ENCODE data around the gene A3GALT2. TPM values are rescaled to one million over a fixed set of nuclear protein-coding genes. Genes with fewer than 3 reads are reported as not detected.
A peak's percentile ranks its signal among the peaks of the same experiment; 100 is the strongest.

The A3GALT2 gene
- total RNA-seq, 1 donor from 2014 or later = not detected

DNA sequence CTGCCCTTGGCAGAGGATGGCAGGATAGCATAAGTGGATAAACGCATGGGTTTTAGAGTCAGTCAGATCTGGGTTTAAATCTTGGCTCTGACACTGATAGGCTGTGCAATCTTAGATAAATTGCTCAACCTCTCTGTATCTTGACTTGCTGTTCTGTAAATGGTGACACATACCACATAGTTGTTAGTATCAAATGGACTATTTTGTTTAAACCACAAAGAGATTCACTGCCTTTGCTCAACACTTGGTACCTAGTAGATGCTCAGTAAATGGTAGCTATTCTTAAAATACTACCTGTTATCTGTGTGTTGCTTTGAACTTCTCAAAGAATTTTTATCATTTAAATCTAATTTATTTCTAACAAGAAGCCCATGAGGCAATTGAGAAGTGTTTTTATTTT is 39.5 kb upstream of the A3GALT2 start:
- intact Hi-C loops (cut with micrococcal nuclease) = no loop called here
- DNase-seq (ENCODE audit: low spot score) = no peak
- Mint-ChIP-seq H3K27me3 (ENCODE audit: low read depth) (no peaks in the 10 kb centered on the region), H3K27ac (no peak overlapping the region), H3K9me3 (no peaks in the 10 kb centered on the region), H3K4me3 (ENCODE audit: low read depth) (no peak overlapping the region), H3K4me1 (ENCODE audit: low read depth) (peaks cover 5% of the 10 kb centered on the region), H3K36me3 (ENCODE audit: low read depth) (no peaks in the 10 kb centered on the region)

DNA sequence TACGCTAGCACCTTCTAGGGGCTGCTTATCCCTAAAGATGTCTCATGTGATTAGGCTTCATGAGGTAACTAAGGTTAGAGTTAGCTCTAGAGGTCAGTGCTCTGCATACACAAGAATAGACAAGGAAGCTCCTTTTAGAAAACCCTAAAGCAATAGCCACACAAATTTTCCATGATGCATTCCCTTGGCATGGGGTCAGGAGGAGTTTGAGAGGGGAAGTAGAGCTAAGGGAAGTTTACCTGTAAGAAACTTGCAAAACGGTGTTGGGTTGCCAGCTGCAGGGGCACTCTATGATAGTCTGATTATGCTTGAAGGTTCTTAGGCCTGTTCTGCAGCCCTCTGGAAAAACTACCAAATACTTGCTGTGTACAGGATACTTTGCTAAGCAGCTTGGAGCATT is 39.0 kb upstream of the A3GALT2 start:
- intact Hi-C loops (cut with micrococcal nuclease) = no loop called here
- Mint-ChIP-seq H3K27me3 (ENCODE audit: low read depth) (no peaks in the 10 kb centered on the region), H3K4me3 (ENCODE audit: low read depth) (no peak overlapping the region), H3K27ac (no peak overlapping the region), H3K9me3 (no peaks in the 10 kb centered on the region), H3K36me3 (ENCODE audit: low read depth) (no peaks in the 10 kb centered on the region), H3K4me1 (ENCODE audit: low read depth) (peaks cover 5% of the 10 kb centered on the region)
- no peak for DNase-seq (ENCODE audit: low spot score)

DNA sequence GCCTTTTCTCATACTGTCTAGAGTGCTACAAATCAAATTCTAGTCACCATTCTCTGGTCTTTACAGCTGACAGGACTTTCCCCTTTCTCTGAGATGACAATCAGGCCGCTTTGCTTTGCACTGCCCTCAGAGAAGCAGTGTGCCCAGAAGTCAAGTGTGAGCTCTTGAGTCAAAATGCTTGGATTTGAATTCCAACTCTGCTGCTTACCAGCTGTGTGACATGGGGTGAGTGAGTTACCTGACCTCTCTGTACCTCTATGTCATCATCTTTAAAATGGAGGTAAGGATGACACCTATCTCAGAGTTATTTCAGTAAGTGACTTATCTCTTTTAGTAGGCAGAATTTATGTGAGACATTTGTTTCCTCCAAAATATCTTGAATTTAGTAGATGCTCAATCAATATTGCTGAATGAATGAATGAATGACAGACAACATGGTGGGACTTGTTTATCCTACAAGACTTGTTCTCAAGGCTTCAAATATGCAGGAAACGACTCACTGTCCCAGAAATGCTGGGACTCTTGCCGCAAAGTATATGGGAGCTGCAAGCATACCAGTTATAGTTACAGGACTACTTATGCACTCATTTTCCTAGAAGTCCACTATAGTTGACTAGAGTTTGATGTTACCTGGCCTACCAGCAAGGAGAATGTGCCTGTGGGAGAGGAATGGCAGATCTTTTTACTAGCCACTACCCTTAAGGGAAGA is 38.1 kb upstream of the A3GALT2 start:
- Mint-ChIP-seq H3K36me3 (ENCODE audit: low read depth) (no peaks in the 10 kb centered on the region), H3K27ac (no peak overlapping the region), H3K27me3 (ENCODE audit: low read depth) (no peaks in the 10 kb centered on the region), H3K4me1 (ENCODE audit: low read depth) (peaks cover 5% of the 10 kb centered on the region), H3K9me3 (no peaks in the 10 kb centered on the region), H3K4me3 (ENCODE audit: low read depth) (no peak overlapping the region)
- intact Hi-C loops (cut with micrococcal nuclease) = no loop called here
- DNase-seq (ENCODE audit: low spot score) = no peak

DNA sequence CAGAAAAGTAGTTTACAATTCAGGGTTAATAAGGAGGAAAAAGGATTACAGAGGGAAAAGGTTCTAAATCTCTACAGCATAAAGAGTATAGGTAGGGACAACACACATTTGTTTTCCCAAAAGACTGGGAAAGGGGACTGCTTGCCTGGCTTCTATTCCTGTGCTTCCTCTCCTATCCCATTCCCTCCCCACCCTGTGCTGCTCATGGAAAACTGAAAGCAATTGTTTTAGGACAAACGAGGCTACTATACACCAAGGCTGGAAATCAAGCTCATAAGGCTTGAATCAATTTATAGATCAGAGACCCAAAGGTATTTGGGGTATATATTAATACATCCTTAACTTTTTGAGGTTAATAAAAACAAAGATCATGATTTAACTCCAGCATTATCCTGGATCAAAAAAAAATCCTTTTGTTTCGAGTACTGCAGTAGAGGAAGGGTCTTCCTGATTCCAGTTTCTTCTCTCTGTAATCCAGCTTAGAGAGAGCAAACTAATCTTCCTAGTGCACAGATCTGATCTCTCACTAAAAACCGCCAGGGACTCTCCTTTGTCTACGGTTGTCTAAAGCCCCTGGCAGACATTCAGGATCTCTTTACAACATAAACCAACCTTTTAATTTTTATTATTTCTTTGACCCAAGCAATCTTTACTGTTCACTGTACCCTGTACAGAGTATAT is 37.4 kb upstream of the A3GALT2 start:
- DNase-seq (ENCODE audit: low spot score) = no peak
- H3K36me3 Mint-ChIP-seq (ENCODE audit: low read depth) = no peaks in the 10 kb centered on the region
- intact Hi-C loops (cut with micrococcal nuclease) = no loop called here
- H3K27ac Mint-ChIP-seq = no peak overlapping the region
- H3K4me3 Mint-ChIP-seq (ENCODE audit: low read depth) = no peak overlapping the region
- H3K4me1 Mint-ChIP-seq (ENCODE audit: low read depth) = peaks cover 5% of the 10 kb centered on the region
- no peaks in the 10 kb centered on the region for H3K27me3 Mint-ChIP-seq (ENCODE audit: low read depth)
- H3K9me3 Mint-ChIP-seq = no peaks in the 10 kb centered on the region

DNA sequence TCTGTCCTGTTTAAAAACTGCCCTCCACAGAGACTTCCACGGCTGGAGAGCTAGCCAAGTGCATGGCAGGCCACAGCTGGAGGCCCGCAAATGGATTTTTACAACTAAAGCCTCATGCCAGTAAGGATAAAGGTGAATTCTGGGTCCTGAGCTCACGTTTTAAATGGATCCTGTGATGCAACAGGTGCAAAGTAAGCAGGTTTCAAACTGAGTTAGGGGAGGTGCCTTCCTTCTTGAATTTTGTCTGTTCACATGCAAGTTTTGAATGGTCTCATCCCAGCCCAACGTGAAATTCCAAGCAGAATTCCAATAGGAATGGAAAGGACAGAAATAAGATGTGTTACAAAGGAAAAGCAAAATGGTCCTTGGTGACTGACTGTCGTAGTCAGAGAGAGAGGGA is 36.2 kb upstream of the A3GALT2 start:
- Mint-ChIP-seq H3K4me1 (ENCODE audit: low read depth) (peaks cover 5% of the 10 kb centered on the region), H3K27me3 (ENCODE audit: low read depth) (no peaks in the 10 kb centered on the region), H3K27ac (no peak overlapping the region), H3K36me3 (ENCODE audit: low read depth) (no peaks in the 10 kb centered on the region), H3K9me3 (no peaks in the 10 kb centered on the region), H3K4me3 (ENCODE audit: low read depth) (no peak overlapping the region)
- no peak for DNase-seq (ENCODE audit: low spot score)
- intact Hi-C loops (cut with micrococcal nuclease) = no loop called here

DNA sequence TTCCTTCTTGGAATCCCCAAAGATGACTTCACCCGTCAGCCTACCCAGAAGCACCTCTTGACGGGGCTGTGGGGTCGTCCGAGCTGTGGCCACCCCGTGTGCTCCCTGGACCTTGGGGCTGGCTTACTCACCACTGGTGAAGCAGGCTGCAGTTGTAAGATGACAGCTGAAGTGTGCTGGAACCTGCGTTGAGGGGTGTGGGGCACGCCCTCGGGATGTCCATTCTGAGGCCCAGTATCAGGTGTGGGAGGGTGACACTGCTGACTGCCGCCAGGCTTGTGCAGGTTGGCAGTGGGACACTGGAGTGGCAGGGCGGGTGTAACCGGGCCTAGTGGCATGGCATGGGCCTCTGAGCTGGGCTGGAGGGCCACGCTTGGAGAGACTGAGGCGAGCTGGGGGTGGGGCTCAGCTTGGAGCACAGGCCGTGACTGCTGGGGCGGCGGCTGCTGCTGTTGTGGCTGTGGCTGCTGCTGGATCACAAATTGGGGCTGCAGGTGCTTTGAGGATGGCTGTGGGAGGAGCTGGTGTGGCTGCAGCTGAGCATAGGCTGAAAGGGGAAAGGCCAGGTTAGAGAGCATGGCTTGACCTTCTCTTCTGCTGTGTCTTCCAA is 33.9 kb upstream of the A3GALT2 start:
- DNase-seq (ENCODE audit: low spot score) = no peak
- peaks cover 14% of the 10 kb centered on the region for H3K4me1 Mint-ChIP-seq (ENCODE audit: low read depth)
- H3K4me3 Mint-ChIP-seq (ENCODE audit: low read depth) = no peak overlapping the region
- intact Hi-C loops (cut with micrococcal nuclease) = loop anchor here (5.0 kb wide), 2 partner anchors 117 to 258 kb away; partner anchors contain the start of gene ZSCAN20
- H3K9me3 Mint-ChIP-seq = no peaks in the 10 kb centered on the region
- peaks cover 3% of the 10 kb centered on the region for H3K27me3 Mint-ChIP-seq (ENCODE audit: low read depth)
- no peak overlapping the region for H3K27ac Mint-ChIP-seq
- H3K36me3 Mint-ChIP-seq (ENCODE audit: low read depth) = no peaks in the 10 kb centered on the region

DNA sequence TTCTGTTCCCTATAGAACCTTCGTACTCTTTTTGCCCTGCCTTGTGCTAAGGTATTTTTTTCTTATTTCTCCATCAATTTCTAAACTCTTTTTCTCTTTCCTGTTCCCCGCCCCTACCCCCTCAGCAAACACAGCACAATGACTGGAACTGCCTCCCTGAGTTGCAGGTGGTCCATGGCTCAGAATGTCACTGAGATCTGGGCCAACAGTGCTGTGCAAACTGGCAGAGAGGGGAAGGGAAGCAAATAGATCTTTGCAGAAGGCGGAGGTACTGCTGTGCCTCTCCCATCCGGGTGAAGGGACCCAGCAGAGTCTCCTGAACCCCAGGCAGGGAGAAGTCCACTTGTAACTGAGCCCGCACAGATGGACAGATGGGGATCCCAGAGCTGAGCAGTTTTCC is 32.6 kb upstream of the A3GALT2 start:
- H3K4me3 Mint-ChIP-seq (ENCODE audit: low read depth) = no peak overlapping the region
- intact Hi-C loops (cut with micrococcal nuclease) = loop anchor here (5.0 kb wide), 2 partner anchors 119 to 256 kb away; partner anchors contain the start of gene ZSCAN20
- no peaks in the 10 kb centered on the region for H3K9me3 Mint-ChIP-seq
- peaks cover 6% of the 10 kb centered on the region for H3K36me3 Mint-ChIP-seq (ENCODE audit: low read depth)
- peaks cover 19% of the 10 kb centered on the region for H3K4me1 Mint-ChIP-seq (ENCODE audit: low read depth)
- H3K27ac Mint-ChIP-seq = no peak overlapping the region
- H3K27me3 Mint-ChIP-seq (ENCODE audit: low read depth) = peaks cover 3% of the 10 kb centered on the region
- no peak for DNase-seq (ENCODE audit: low spot score)

DNA sequence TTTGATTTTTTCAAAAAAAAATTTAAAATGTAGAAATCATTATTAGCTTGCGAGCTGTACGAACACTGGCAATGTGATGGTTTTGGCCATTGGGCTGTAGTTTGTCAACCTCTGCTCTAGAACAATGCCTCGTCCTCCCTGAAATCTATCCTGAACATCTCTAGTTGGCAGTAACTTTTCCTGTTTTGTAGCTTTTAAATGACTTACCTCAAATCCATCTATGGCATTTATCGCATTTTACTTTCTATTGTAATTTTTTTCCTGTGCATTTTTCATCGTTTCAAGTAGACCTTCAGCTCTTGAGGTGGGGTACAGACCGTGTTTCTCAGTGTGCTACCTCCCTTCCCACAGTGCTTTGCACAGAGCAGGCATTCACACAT is 30.4 kb upstream of the A3GALT2 start:
- Mint-ChIP-seq H3K4me3 (ENCODE audit: low read depth) (peak overlapping the region; percentile 56), H3K27me3 (ENCODE audit: low read depth) (peaks cover 3% of the 10 kb centered on the region), H3K27ac (peak overlapping the region; percentile 30), H3K9me3 (no peaks in the 10 kb centered on the region), H3K36me3 (ENCODE audit: low read depth) (peaks cover 22% of the 10 kb centered on the region), H3K4me1 (ENCODE audit: low read depth) (peaks cover 37% of the 10 kb centered on the region)
- intact Hi-C loops (cut with micrococcal nuclease) = loop anchor here (2.0 to 5.0 kb wide), 3 partner anchors 121 to 254 kb away; partner anchors contain the start of gene ZSCAN20
- DNase-seq (ENCODE audit: low spot score) = no peak

DNA sequence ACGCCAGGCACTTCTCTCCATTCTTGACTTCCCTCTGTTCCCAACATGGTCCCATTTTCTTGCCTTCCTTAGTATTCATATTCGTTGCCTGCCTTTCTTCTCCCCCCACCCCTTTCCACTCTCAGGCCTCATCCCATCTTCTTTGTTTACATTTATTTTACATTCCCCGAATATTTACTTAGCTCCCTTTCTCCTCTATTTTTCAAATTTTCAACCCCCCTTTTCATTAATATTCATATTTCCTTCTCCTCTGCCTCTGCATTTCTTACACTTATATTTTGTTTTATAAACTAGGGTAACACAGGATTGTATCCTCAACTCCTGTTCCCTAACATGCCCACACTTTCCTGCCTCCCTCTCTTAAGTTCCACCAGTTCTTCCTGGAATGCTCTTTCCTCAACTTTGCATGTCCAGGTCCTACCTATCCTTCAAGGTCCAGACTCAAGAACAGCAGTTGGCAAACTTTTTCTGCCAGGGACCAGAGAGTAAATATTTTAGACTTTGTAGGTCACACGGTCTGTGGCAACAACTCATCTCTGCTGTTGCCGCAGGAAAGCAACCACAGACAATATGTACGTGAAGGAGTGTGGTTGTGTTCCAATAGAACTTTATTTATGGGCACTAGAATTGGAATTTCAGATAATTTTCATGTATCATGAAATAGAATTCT is 29.8 kb upstream of the A3GALT2 start:
- intact Hi-C loops (cut with micrococcal nuclease) = loop anchor here (2.0 to 5.0 kb wide), 3 partner anchors 122 to 253 kb away; partner anchors contain the start of gene ZSCAN20
- Mint-ChIP-seq H3K4me1 (ENCODE audit: low read depth) (peaks cover 39% of the 10 kb centered on the region), H3K4me3 (ENCODE audit: low read depth) (peak overlapping the region; percentile 82), H3K9me3 (no peaks in the 10 kb centered on the region), H3K27me3 (ENCODE audit: low read depth) (peaks cover 3% of the 10 kb centered on the region), H3K36me3 (ENCODE audit: low read depth) (peaks cover 23% of the 10 kb centered on the region), H3K27ac (peak overlapping the region; percentile 89)
- no peak for DNase-seq (ENCODE audit: low spot score)

DNA sequence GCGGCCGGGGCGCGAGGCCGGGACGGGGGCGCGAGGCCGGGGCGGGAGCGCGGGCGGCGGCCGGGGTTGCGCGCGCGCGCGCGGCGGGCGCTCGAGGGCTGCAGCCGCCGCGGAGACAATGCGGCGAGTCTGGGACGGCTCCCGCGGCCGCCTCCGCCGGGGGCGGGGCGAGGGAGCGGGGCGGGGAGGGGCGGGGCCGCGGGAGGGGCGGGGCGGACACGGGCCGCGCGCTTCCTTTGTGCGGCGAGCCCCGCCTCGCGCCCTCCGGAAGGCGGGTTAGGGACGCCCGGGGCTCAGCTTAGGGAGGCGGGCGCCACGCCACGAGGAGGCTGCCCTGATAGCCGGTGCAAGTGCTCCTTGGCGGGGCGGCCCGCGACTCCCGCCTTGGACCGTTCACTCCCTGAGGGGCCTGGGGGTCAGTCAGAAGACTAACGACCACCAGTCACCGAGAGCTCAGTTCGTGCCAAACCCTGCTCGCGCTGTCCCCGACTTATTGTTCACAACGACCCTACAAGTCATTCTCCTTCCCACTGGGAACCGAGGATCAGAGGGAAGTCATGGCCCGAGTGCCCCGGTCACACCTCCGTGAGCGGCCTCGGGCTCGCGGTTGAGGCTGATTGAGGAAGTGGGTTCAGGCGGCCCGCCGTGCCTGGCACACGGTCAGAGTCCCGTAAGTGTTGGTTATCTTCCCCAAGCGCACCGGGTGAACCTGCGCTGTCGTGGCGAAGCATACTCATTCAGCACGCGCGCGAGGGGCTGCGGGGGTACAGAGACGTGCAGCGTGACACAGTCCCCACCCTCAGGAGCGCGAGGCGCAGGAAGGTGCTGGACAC is 29.1 kb upstream of the A3GALT2 start:
- Mint-ChIP-seq H3K27ac (peak overlapping the region; percentile 89), H3K9me3 (no peaks in the 10 kb centered on the region), H3K4me1 (ENCODE audit: low read depth) (peaks cover 42% of the 10 kb centered on the region), H3K36me3 (ENCODE audit: low read depth) (peaks cover 27% of the 10 kb centered on the region), H3K27me3 (ENCODE audit: low read depth) (peaks cover 3% of the 10 kb centered on the region), H3K4me3 (ENCODE audit: low read depth) (peak overlapping the region; percentile 82)
- DNase-seq (ENCODE audit: low spot score) = peak; percentile 79
- intact Hi-C loops (cut with micrococcal nuclease) = loop anchor here (2.0 to 5.0 kb wide), 4 partner anchors 93 to 253 kb away; partner anchors contain the start of genes ZNF362 and ZSCAN20

DNA sequence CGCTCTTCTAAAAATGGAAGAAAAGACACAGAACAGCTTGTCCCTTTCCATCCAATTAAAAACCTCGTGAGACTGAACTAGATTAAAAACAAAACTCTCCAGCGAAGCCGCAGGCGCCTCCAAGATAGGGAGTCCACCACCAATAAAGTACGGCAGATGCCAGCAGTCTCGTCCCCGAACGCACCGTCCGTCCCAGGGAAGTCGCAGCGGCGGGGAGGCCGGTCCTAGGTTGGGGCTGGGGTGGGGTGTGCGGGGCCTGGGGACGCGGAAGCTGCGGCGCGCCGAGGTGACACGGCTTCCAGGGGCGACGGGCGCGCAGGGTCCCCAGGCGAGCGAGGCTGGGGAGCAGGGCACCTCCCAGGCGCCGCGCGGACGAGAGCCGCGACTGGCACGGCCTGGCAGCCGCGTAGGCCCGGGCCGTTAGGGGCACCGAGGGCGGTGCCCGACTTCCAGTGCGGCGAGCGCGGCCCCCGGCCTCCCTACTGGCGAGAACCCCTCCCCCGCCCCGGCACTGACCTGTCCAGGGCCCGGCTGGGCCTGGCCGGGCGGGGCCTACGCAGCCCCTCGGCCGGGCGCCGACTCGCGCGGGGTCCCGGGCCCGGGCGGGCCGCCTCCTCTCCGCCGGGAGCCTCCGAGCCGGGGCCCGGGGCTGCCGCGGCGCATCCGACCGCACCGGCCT is 28.3 kb upstream of the A3GALT2 start:
- H3K9me3 Mint-ChIP-seq = no peaks in the 10 kb centered on the region
- H3K27me3 Mint-ChIP-seq (ENCODE audit: low read depth) = peaks cover 3% of the 10 kb centered on the region
- peaks cover 27% of the 10 kb centered on the region for H3K36me3 Mint-ChIP-seq (ENCODE audit: low read depth)
- DNase-seq (ENCODE audit: low spot score) = peak; percentile 34
- H3K4me3 Mint-ChIP-seq (ENCODE audit: low read depth) = peak overlapping the region; percentile 86
- H3K4me1 Mint-ChIP-seq (ENCODE audit: low read depth) = peaks cover 46% of the 10 kb centered on the region
- H3K27ac Mint-ChIP-seq = peak overlapping the region; percentile 91
- intact Hi-C loops (cut with micrococcal nuclease) = loop anchor here (5.0 kb wide), 1 partner anchor 92 kb away; the partner anchor contains the start of gene ZNF362
